ENCODE data around the gene DCAF12.

- TF ChIP-seq ZBTB11 (tag by site-specific recombination; conservative IDR thresholded peaks at IDR 0.05; ENCODE audit: low read depth) (no peak), ZNF274 (IDR thresholded peaks at IDR 0.05; ENCODE audit: low read length) (no peak), ZNF274 (tag by site-specific recombination; IDR thresholded peaks at IDR 0.05; ENCODE audit: borderline replicate concordance) (no peak), WT1 (tag by site-specific recombination; IDR thresholded peaks at IDR 0.05) (no peak), SETDB1 (IDR thresholded peaks at IDR 0.05; ENCODE audit: insufficient read length, low read length) (no peak), ZNF23 (tag by site-specific recombination; IDR thresholded peaks at IDR 0.05; ENCODE audit: borderline replicate concordance) (no peak), ZNF138 (tag by site-specific recombination; IDR thresholded peaks at IDR 0.05; ENCODE audit: borderline replicate concordance) (no peak)
- TF ChIP-seq, protein P1, sequence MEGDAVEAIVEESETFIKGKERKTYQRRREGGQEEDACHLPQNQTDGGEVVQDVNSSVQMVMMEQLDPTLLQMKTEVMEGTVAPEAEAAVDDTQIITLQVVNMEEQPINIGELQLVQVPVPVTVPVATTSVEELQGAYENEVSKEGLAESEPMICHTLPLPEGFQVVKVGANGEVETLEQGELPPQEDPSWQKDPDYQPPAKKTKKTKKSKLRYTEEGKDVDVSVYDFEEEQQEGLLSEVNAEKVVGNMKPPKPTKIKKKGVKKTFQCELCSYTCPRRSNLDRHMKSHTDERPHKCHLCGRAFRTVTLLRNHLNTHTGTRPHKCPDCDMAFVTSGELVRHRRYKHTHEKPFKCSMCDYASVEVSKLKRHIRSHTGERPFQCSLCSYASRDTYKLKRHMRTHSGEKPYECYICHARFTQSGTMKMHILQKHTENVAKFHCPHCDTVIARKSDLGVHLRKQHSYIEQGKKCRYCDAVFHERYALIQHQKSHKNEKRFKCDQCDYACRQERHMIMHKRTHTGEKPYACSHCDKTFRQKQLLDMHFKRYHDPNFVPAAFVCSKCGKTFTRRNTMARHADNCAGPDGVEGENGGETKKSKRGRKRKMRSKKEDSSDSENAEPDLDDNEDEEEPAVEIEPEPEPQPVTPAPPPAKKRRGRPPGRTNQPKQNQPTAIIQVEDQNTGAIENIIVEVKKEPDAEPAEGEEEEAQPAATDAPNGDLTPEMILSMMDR (tag by site-specific recombination; IDR thresholded peaks at IDR 0.05): no peak
These were observed 28.2 kb downstream of the DCAF12 start for GRCh38 chr9:34098307-34098706.
